Esophagus muscularis mucosa (tissue), 4 donors: Measurements from ENCODE around the gene NEURL3. TPM values are rescaled to one million over a fixed set of nuclear protein-coding genes. Genes with fewer than 3 reads are reported as not detected.
"Not testable (repeated sequence)": the region's sequence is repeated elsewhere in the genome, so short reads cannot be mapped to it uniquely, and the experiment has no call there.

Experiments used
- DNase-seq: peaks from one replicate; pipeline ENCODE4 v3.0.0-alpha.2; 2017; ENCODE audit errors: extremely low spot score
- H3K27ac ChIP-seq, 4 donors: fragments of 200-600 bp; sonication (generic); replicated peaks in 1 of 4; 1 replicate in 3 of 4; 2 replicates in 1 of 4; pipeline ENCODE4 v1.5.1; 2016 to 2019; ENCODE audit warnings: mild to moderate bottlenecking in 1 of 4
- H3K27me3 ChIP-seq, 4 donors: fragments of 200-600 bp; sonication (generic); one replicate each; pipeline versions ENCODE4 v1.5.1 to v1.6.0; 2016 to 2019
- H3K36me3 ChIP-seq, 4 donors: fragments of 200-600 bp; sonication (generic); one replicate each; pipeline ENCODE4 v1.5.1; 2016 to 2019
- H3K4me1 ChIP-seq, 4 donors: fragments of 200-600 bp; sonication (generic); one replicate each; pipeline ENCODE4 v1.5.1; 2016 to 2019
- H3K4me3 ChIP-seq, 4 donors: fragments of 200-600 bp; sonication (generic); 1 replicate in 2 of 4; 2 replicates in 2 of 4; pipeline ENCODE4 v1.5.1; 2016 to 2019; ENCODE audit warnings: mild to moderate bottlenecking in 4 of 4, moderate library complexity in 1 of 4
- H3K9me3 ChIP-seq, 4 donors: fragments of 200-600 bp; sonication (generic); 1 replicate in 3 of 4; 2 replicates in 1 of 4; pipeline ENCODE4 v1.5.1; 2016 to 2019
- EP300 ChIP-seq: sonication (generic); formaldehyde crosslinking; IDR thresholded peaks from one replicate; pipeline ENCODE4 v1.6.1; 2017; ENCODE audit warnings: antibody characterized with exemption
- POLR2A ChIP-seq: fragments of 450-650 bp; IDR thresholded peaks from one replicate; pipeline ENCODE4 v1.6.1; 2017; ENCODE audit warnings: antibody characterized with exemption, moderate library complexity, mild to moderate bottlenecking, low read depth
- POLR2AphosphoS5 ChIP-seq, 2 donors: sonication (generic); formaldehyde crosslinking; IDR thresholded peaks; one replicate each; pipeline ENCODE4 v1.6.1; 2017; ENCODE audit warnings: antibody characterized with exemption in 2 of 2
- WGBS: methylation state at CpG from one replicate; pipeline ENCODE4 v1.1.5; 2018; 5-methylcytosine and 5-hydroxymethylcytosine counted together
- intact Hi-C: fragments of 100-400 bp; cut with DNase I; formaldehyde crosslinking; loops from one replicate; pipeline ENCODE4 v1.15.1; 2023
- total RNA-seq, 4 donors: library from RNA; depleted of rRNA; stranded (reverse); fragments of >200 nt; gene quantifications; one replicate each; pipeline versions ENCODE4 v1.1.0 to v1.2.1, GENCODE V29; 2016
- TF ChIP-seq, protein P1 (sequence below), 3 experiments: fragments of 200-600 bp in 2 of 3; fragments of 450-650 bp in 1 of 3; sonication (generic) in 2 of 3; IDR thresholded peaks; one replicate each; pipeline ENCODE4 v1.5.1; 2017 to 2019; ENCODE audit warnings: antibody characterized with exemption in 3 of 3, mild to moderate bottlenecking in 2 of 3, moderate library complexity in 1 of 3

Gene NEURL3
- total RNA-seq, 4 donors from 2014 or later = not detected

- Histone ChIP-seq H3K27ac (no peak overlapping the region), H3K4me3 (no peak overlapping the region), H3K27me3 (peaks cover 0 to 36% (median 4%) of the 10 kb centered on the region in 4 donors), H3K9me3 (peaks cover 0 to 6% (median 0%) of the 10 kb centered on the region in 4 donors), H3K36me3 (no peaks in the 10 kb centered on the region), H3K4me1 (peaks cover 0 to 18% (median 16%) of the 10 kb centered on the region in 4 donors)
- 86% methylated on average over 7 of the region's 15 CpGs for WGBS
- intact Hi-C loops = no loop called here
- no peak for DNase-seq
- no peak for TF ChIP-seq EP300
- no peak for TF ChIP-seq POLR2A
- TF ChIP-seq, protein P1, sequence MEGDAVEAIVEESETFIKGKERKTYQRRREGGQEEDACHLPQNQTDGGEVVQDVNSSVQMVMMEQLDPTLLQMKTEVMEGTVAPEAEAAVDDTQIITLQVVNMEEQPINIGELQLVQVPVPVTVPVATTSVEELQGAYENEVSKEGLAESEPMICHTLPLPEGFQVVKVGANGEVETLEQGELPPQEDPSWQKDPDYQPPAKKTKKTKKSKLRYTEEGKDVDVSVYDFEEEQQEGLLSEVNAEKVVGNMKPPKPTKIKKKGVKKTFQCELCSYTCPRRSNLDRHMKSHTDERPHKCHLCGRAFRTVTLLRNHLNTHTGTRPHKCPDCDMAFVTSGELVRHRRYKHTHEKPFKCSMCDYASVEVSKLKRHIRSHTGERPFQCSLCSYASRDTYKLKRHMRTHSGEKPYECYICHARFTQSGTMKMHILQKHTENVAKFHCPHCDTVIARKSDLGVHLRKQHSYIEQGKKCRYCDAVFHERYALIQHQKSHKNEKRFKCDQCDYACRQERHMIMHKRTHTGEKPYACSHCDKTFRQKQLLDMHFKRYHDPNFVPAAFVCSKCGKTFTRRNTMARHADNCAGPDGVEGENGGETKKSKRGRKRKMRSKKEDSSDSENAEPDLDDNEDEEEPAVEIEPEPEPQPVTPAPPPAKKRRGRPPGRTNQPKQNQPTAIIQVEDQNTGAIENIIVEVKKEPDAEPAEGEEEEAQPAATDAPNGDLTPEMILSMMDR (IDR thresholded peaks at IDR 0.05) = no peak
- no peak for TF ChIP-seq POLR2AphosphoS5 (IDR thresholded peaks at IDR 0.05)
These were observed 5.8 kb downstream of the NEURL3 start for GRCh38 chr2:96499061-96499960.

GRCh38 chr2:96498611-96499010 is 6.5 kb downstream of the NEURL3 start:
- Histone ChIP-seq H3K4me1 (peaks cover 0 to 18% (median 16%) of the 10 kb centered on the region in 4 donors), H3K27me3 (peaks cover 0 to 36% (median 4%) of the 10 kb centered on the region in 4 donors)
- DNase-seq, H3K27ac ChIP-seq, H3K9me3 ChIP-seq, H3K4me3 ChIP-seq, intact Hi-C loops, H3K36me3 ChIP-seq: not testable (repeated sequence)
- 89% methylated on average over 6 of the region's 6 CpGs for WGBS

DNA sequence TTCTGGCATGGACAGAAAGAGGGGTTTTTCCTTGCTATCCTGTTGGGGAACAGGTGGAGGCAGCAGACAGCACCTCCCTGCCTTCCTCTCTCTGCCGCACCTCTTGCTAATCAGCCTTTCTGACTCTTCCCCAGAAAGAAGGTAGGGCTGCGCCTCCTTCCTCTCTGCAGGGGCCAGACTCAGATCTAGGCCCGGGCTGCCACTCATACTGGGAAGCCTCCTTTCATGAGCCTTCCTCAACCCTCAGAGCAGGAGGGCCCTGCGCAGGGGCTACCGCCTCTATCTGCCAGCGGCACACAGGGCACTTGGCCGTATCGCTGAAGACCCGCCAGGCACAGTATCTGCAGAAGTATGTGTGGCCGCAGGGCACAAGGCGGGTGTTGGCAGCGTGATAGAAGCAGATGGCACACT is 7.1 kb downstream of the NEURL3 start:
- intact Hi-C loops = no loop called here
- 86% methylated on average over 10 of the region's 12 CpGs for WGBS

GRCh38 chr2:96495982-96496629 is 9.1 kb downstream of the NEURL3 start:
- H3K9me3 ChIP-seq = peaks cover 0 to 9% (median 0%) of the 10 kb centered on the region in 4 donors
- H3K4me3 ChIP-seq = no peak overlapping the region
- no peak overlapping the region for H3K27ac ChIP-seq
- WGBS = 65% methylated on average over 6 of the region's 6 CpGs
- intact Hi-C loops = no loop called here
- H3K36me3 ChIP-seq = no peaks in the 10 kb centered on the region
- DNase-seq = no peak
- H3K4me1 ChIP-seq = peaks cover 0 to 8% (median 5%) of the 10 kb centered on the region in 4 donors
- peaks cover 0 to 16% (median 4%) of the 10 kb centered on the region in 4 donors for H3K27me3 ChIP-seq
- TF ChIP-seq POLR2AphosphoS5 (IDR thresholded peaks at IDR 0.05) (no peak), POLR2A (no peak), EP300 (no peak)
- TF ChIP-seq, protein P1 (IDR thresholded peaks at IDR 0.05) = no peak

More for the DNA sequence above, 7.1 kb downstream of the NEURL3 start:
- no peaks in the 10 kb centered on the region for H3K36me3 ChIP-seq
- no peak for DNase-seq
- no peak for TF ChIP-seq POLR2AphosphoS5 (IDR thresholded peaks at IDR 0.05)
- TF ChIP-seq, protein P1 (IDR thresholded peaks at IDR 0.05) = no peak
- no peak for TF ChIP-seq POLR2A
- no peak overlapping the region for H3K4me3 ChIP-seq
- peaks cover 0 to 18% (median 16%) of the 10 kb centered on the region in 4 donors for H3K4me1 ChIP-seq
- no peak overlapping the region for H3K27ac ChIP-seq
- H3K9me3 ChIP-seq = peaks cover 0 to 9% (median 0%) of the 10 kb centered on the region in 4 donors
- H3K27me3 ChIP-seq = peaks cover 0 to 35% (median 4%) of the 10 kb centered on the region in 4 donors

GRCh38 chr2:96494188-96494587 is 11.0 kb downstream of the NEURL3 start:
- TF ChIP-seq POLR2A (no peak), POLR2AphosphoS5 (IDR thresholded peaks at IDR 0.05) (no peak), EP300 (no peak)
- TF ChIP-seq, protein P1 (IDR thresholded peaks at IDR 0.05) = no peak

More at GRCh38 chr2:96494188-96494587, 11.0 kb downstream of the NEURL3 start:
- WGBS = 95% methylated on average over 1 of the region's 1 CpG
- Histone ChIP-seq H3K27me3 (no peaks in the 10 kb centered on the region), H3K4me3 (no peak overlapping the region), H3K9me3 (peaks cover 0 to 15% (median 0%) of the 10 kb centered on the region in 4 donors), H3K36me3 (no peaks in the 10 kb centered on the region), H3K27ac (no peak overlapping the region), H3K4me1 (no peaks in the 10 kb centered on the region)
- no peak for DNase-seq
- intact Hi-C loops = no loop called here
